Lung (tissue), 12 donors: ENCODE results near the gene NCOA5. TPM values are rescaled to one million over a fixed set of nuclear protein-coding genes. Genes with fewer than 3 reads are reported as not detected.

ENCODE experiments used
- ATAC-seq: fragments of 200-7000 bp; cut with Tn5 transposase; one replicate; pipeline ENCODE4 v1.9.1; 2020; ENCODE audit warnings: moderate number of reproducible peaks; ENCODE audit not compliant: insufficient read depth, low FRiP score
- DNase-seq, 3 donors: peaks; one replicate each; pipeline ENCODE4 v3.0.0-alpha.2; 2013 to 2017
- H3K27ac ChIP-seq, 2 donors: one replicate each; pipeline ENCODE4 v1.5.1; 2013; ENCODE audit warnings: mild to moderate bottlenecking in 2 of 2, moderate library complexity in 2 of 2, control low read depth in 1 of 2, inconsistent platforms in 1 of 2, low read depth in 1 of 2, low read length in 1 of 2
- H3K27me3 ChIP-seq, 3 donors: one replicate each; pipeline ENCODE4 v1.5.1; 2013; ENCODE audit warnings: low read length in 2 of 3; ENCODE audit not compliant: control insufficient read depth in 3 of 3, insufficient read depth in 3 of 3
- H3K36me3 ChIP-seq, 4 donors: one replicate each; pipeline ENCODE4 v1.5.1; 2013; ENCODE audit warnings: low read length in 4 of 4, mild to moderate bottlenecking in 1 of 4, moderate library complexity in 1 of 4; ENCODE audit not compliant: control insufficient read depth in 4 of 4, insufficient read depth in 4 of 4
- H3K4me1 ChIP-seq, 5 donors: one replicate each; pipeline ENCODE4 v1.5.1; 2013; ENCODE audit warnings: low read length in 5 of 5, mild to moderate bottlenecking in 2 of 5, moderate library complexity in 1 of 5; ENCODE audit not compliant: control insufficient read depth in 5 of 5, insufficient read depth in 5 of 5
- H3K4me3 ChIP-seq: one replicate; pipeline ENCODE4 v1.5.1; 2013; ENCODE audit warnings: mild to moderate bottlenecking, control low read depth, moderate library complexity
- H3K9ac ChIP-seq, 2 donors: one replicate each; pipeline ENCODE4 v1.5.1; 2013; ENCODE audit warnings: low read length in 2 of 2, control low read depth in 1 of 2; ENCODE audit not compliant: insufficient read depth in 1 of 2
- H3K9me3 ChIP-seq, 4 donors: one replicate each; pipeline ENCODE4 v1.5.1; 2013; ENCODE audit warnings: low read length in 3 of 4, mild to moderate bottlenecking in 1 of 4, moderate library complexity in 1 of 4; ENCODE audit not compliant: control insufficient read depth in 4 of 4, insufficient read depth in 3 of 4
- CTCF ChIP-seq: IDR thresholded peaks from 2 replicates; pipeline ENCODE4 v1.5.1; 2012; ENCODE audit warnings: mild to moderate bottlenecking; ENCODE audit errors: control extremely low read depth, extremely low read depth
- WGBS, 2 donors: extraction: QIAGEN DNeasy Blood & Tissue Kit; methylation state at CpG; one replicate each; pipeline ENCODE4 v1.1.7; 2013; 5-methylcytosine and 5-hydroxymethylcytosine counted together
- polyA plus RNA-seq, 2 donors: library from polyadenylated mRNA; stranded (reverse); fragments of 200-250 nt; gene quantifications; one replicate each; pipeline ENCODE4 v1.2.1, GENCODE V29; 2013
- total RNA-seq, 2 donors: library from RNA; depleted of rRNA in 1 of 2; stranded (reverse); fragments of >200 nt in 1 of 2; gene quantifications; one replicate each; pipeline ENCODE4 v1.2.1, GENCODE V29; 2014 to 2021
- donor health status: control.
- donor health status: control.
- donor health status: Bipolar disorder and iron deficiency.
- donor health status: healthy.
- donor health status: DM: yes; HTN: yes; CAD: no.

NCOA5 gene
- total and polyA plus RNA-seq, 4 donors, result 11.1 to 24.2 (median 15.1) TPM

DNA sequence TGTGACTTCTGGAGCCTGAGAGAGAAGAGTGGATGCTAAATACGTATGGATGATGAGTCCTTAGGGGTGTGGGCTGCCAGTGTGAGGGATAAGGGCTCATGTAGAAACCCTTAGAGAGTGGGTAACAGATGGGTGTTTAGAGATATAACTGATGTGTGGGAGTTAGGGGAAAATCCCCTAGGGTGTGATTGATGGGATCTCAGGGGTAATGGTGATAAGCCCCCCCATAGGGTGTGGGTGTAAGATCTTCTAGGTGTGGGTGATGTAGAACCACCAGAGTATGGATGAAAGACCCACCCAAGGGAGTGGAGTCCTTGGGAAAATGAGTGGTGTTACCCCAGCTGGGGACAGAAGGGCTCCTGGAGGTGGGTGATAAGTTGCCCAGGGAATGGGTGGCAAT lies 34.5 kb downstream of the NCOA5 start:
- Histone ChIP-seq H3K27me3 (peaks cover 0 to 11% (median 3%) of the 10 kb centered on the region in 3 donors), H3K4me1 (peaks cover 0 to 15% (median 9%) of the 10 kb centered on the region in 5 donors)
- no peak for TF ChIP-seq CTCF

DNA sequence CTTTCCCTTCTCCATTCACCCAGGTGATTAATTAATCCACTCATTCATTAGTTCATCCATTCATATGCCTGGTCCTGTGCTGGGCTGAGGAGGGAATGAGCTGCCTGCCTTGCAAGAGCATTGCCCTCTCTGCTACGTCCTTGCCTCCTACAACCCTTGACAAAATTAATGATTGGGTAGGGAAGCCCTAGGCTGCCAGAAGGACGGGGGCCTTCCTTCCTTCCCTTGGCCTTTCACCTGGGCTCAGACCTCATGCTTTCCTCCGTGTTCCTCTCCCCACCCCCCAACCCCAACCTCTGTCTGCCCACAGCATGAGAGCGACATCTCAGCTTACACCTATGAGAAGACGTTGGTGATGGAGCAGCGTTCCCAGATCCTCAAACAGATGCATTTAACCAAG lies 35.2 kb downstream of the NCOA5 start:
- 53% methylated on average over 6 of the region's 6 CpGs for WGBS, 2 donors
- H3K9ac ChIP-seq, result no peak overlapping the region
- peaks cover 0 to 11% (median 3%) of the 10 kb centered on the region in 3 donors for H3K27me3 ChIP-seq
- ATAC-seq (no peak), DNase-seq (no peak)
- TF ChIP-seq CTCF, result no peak
- no peak overlapping the region for H3K27ac ChIP-seq
- no peaks in the 10 kb centered on the region for H3K36me3 ChIP-seq
- H3K4me3 ChIP-seq, result no peak overlapping the region
- H3K9me3 ChIP-seq, result no peaks in the 10 kb centered on the region
- H3K4me1 ChIP-seq, result peaks cover 0 to 15% (median 9%) of the 10 kb centered on the region in 5 donors

More for the DNA sequence above, 34.5 kb downstream of the NCOA5 start:
- Histone ChIP-seq H3K27ac (no peak overlapping the region), H3K9ac (no peak overlapping the region), H3K36me3 (peaks cover 0 to 2% (median 1%) of the 10 kb centered on the region in 4 donors), H3K9me3 (no peaks in the 10 kb centered on the region), H3K4me3 (no peak overlapping the region)
- WGBS, 2 donors, result 46 to 76% methylated on average over 1 of the region's 1 CpG
- no peak for DNase-seq
- no peak for ATAC-seq

- no peak for ATAC-seq
- no peak overlapping the region for H3K27ac ChIP-seq
- no peak for TF ChIP-seq CTCF
- H3K9me3 ChIP-seq, result no peaks in the 10 kb centered on the region
- H3K27me3 ChIP-seq, result peaks cover 0 to 8% (median 3%) of the 10 kb centered on the region in 3 donors
- peaks cover 0 to 8% (median 6%) of the 10 kb centered on the region in 5 donors for H3K4me1 ChIP-seq
- no peak overlapping the region for H3K4me3 ChIP-seq
- no peak overlapping the region for H3K9ac ChIP-seq
- 87 to 93% methylated on average over 8 of the region's 8 CpGs for WGBS, 2 donors
- no peaks in the 10 kb centered on the region for H3K36me3 ChIP-seq
- no peak for DNase-seq
Observed at GRCh38 chr20:46053416-46053815, 36.3 kb downstream of the NCOA5 start.

- H3K9ac ChIP-seq, result no peak overlapping the region
- no peak overlapping the region for H3K4me3 ChIP-seq
- TF ChIP-seq CTCF, result no peak
- peaks cover 0 to 1% (median 0%) of the 10 kb centered on the region in 3 donors for H3K27me3 ChIP-seq
- H3K9me3 ChIP-seq, result no peaks in the 10 kb centered on the region
- DNase-seq, result no peak
- WGBS, 2 donors, result 74 to 76% methylated on average over 19 of the region's 19 CpGs
- no peak overlapping the region for H3K27ac ChIP-seq
- ATAC-seq, result no peak
- no peaks in the 10 kb centered on the region for H3K4me1 ChIP-seq
- no peaks in the 10 kb centered on the region for H3K36me3 ChIP-seq
Observed at GRCh38 chr20:46051556-46052308, 38.0 kb downstream of the NCOA5 start.
